Dermis lymphatic vessel endothelial cell (primary cell): ENCODE measurements around the gene ADGRD1. TPM values are rescaled to one million over a fixed set of nuclear protein-coding genes. Genes with fewer than 3 reads are reported as not detected.

Experiments
- total RNA-seq: library from RNA; depleted of rRNA; stranded (reverse); fragments of >200 nt; gene quantifications from 2 replicates; pipeline ENCODE4 v1.2.1, GENCODE V29; 2014

Gene ADGRD1
- 0.26 and 0.33 TPM in 2 replicates for total RNA-seq

GRCh38 chr12:130953771-130954543, at the start of gene ADGRD1:
Gene ADGRD1 (plus strand): TSS chr12:130953907. CDS start chr12:130954466, 559 bp downstream.

Other genes starting within 250 kb of the ADGRD1 start
- gene RIMBP2, start 237.6 kb upstream of the ADGRD1 start, total RNA-seq, result not detected in 2 replicates
- gene STX2, start 114.7 kb upstream of the ADGRD1 start, total RNA-seq, result 21.6 and 27.1 TPM in 2 replicates
- 395 and 639 TPM in 2 replicates for gene RAN, start 81.8 kb upstream of the ADGRD1 start, total RNA-seq